Breast epithelium (tissue), 3 donors: Measurements from ENCODE around the gene GRB14.

Source experiments
- POLR2A ChIP-seq: fragments of 450-650 bp; IDR thresholded peaks from one replicate; pipeline ENCODE4 v1.6.1; 2016; ENCODE audit warnings: antibody characterized with exemption, mild to moderate bottlenecking, moderate library complexity
- TF ChIP-seq, protein P1 (sequence below), 3 donors: fragments of 450-650 bp; IDR thresholded peaks; one replicate each; pipeline ENCODE4 v1.5.1; 2016 to 2017; ENCODE audit warnings: antibody characterized with exemption in 3 of 3, mild to moderate bottlenecking in 3 of 3, moderate library complexity in 3 of 3

DNA sequence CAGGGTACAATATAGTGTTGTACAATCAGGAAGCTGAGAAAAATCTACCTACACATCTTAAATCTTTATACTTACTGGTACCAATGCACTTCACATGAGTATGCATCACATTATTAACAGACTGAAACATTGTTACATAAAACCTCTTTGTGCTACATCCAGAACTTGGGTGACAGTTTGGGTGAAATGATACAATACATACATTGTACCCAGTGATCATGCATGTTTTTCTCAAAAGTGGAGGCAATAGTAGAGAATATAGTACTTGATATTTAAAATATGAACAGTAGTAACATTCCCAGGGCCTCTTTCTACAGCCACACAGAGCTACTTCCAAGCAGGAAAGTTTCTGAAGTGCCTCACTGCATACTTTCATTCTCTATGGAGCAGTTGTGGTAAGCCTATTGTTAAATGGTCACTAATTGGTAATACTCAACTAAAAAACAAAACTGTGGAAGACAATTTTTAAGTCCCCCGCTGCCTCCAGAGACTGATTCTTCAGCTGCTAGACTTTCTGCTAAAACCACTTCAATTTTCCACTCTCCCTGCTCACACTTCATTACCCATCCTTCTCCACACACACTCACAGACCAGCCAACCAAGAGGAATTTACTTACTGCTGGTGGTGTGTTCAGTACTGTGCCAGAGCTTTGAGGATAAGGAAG lies 22.9 kb upstream of the GRB14 start:
- no peak for TF ChIP-seq POLR2A
- TF ChIP-seq, protein P1, sequence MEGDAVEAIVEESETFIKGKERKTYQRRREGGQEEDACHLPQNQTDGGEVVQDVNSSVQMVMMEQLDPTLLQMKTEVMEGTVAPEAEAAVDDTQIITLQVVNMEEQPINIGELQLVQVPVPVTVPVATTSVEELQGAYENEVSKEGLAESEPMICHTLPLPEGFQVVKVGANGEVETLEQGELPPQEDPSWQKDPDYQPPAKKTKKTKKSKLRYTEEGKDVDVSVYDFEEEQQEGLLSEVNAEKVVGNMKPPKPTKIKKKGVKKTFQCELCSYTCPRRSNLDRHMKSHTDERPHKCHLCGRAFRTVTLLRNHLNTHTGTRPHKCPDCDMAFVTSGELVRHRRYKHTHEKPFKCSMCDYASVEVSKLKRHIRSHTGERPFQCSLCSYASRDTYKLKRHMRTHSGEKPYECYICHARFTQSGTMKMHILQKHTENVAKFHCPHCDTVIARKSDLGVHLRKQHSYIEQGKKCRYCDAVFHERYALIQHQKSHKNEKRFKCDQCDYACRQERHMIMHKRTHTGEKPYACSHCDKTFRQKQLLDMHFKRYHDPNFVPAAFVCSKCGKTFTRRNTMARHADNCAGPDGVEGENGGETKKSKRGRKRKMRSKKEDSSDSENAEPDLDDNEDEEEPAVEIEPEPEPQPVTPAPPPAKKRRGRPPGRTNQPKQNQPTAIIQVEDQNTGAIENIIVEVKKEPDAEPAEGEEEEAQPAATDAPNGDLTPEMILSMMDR (IDR thresholded peaks at IDR 0.05), result no peak
